Effector memory CD4-positive, alpha-beta T cell (primary cell): ENCODE results near the gene CASP9.
"Not testable (repeated sequence)": the region's sequence is repeated elsewhere in the genome, so short reads cannot be mapped to it uniquely, and the experiment has no call there.

Experiments used
- DNase-seq, 3 donors: peaks; one replicate each; pipeline ENCODE4 v3.0.0-alpha.2; 2020
- H3K27ac ChIP-seq: 2 replicates; pipeline ENCODE4 v1.7.0; 2013; ENCODE audit warnings: mild to moderate bottlenecking, low read length, moderate library complexity; ENCODE audit not compliant: insufficient read depth, poor library complexity, severe bottlenecking
- H3K27me3 ChIP-seq: replicated peaks from 2 replicates; pipeline ENCODE4 v1.7.0; 2013; ENCODE audit warnings: mild to moderate bottlenecking, low read length; ENCODE audit not compliant: insufficient read depth, control insufficient read depth, poor library complexity, severe bottlenecking
- H3K36me3 ChIP-seq: 2 replicates; pipeline ENCODE4 v1.7.0; 2013; ENCODE audit warnings: mild to moderate bottlenecking, low read length, moderate library complexity; ENCODE audit not compliant: control insufficient read depth, insufficient read depth
- H3K4me1 ChIP-seq: 2 replicates; pipeline ENCODE4 v1.7.0; 2013; ENCODE audit warnings: low read length, mild to moderate bottlenecking; ENCODE audit not compliant: control insufficient read depth, insufficient read depth, poor library complexity, severe bottlenecking
- H3K4me3 ChIP-seq: 2 replicates; pipeline ENCODE4 v1.7.0; 2013; ENCODE audit warnings: low read length, low read depth, mild to moderate bottlenecking; ENCODE audit not compliant: insufficient read depth, poor library complexity, severe bottlenecking
- H3K9me3 ChIP-seq: 2 replicates; pipeline ENCODE4 v1.7.0; 2013; ENCODE audit warnings: mild to moderate bottlenecking, low read length, moderate library complexity; ENCODE audit not compliant: control insufficient read depth

Gene CASP9

GRCh38 chr1:15501208-15502032 lies 22.6 kb downstream of the CASP9 start:
- H3K9me3 ChIP-seq, result no peaks in the 10 kb centered on the region
- DNase-seq, result peak in 2 of 3 donors; percentile 6 to 11
- peaks cover 9% of the 10 kb centered on the region for H3K36me3 ChIP-seq
- H3K4me1 ChIP-seq, result no peaks in the 10 kb centered on the region
- H3K4me3 ChIP-seq, result no peak overlapping the region
- no peaks in the 10 kb centered on the region for H3K27me3 ChIP-seq
- H3K27ac ChIP-seq, result no peak overlapping the region

GRCh38 chr1:15500184-15501178 lies 23.5 kb downstream of the CASP9 start:
- Histone ChIP-seq H3K27me3 (no peaks in the 10 kb centered on the region), H3K9me3 (no peaks in the 10 kb centered on the region), H3K36me3 (peaks cover 4% of the 10 kb centered on the region), H3K27ac (no peak overlapping the region), H3K4me1 (no peaks in the 10 kb centered on the region), H3K4me3 (no peak overlapping the region)
- DNase-seq, result no peak

GRCh38 chr1:15493869-15494390 lies 30.1 kb downstream of the CASP9 start:
- no peak overlapping the region for H3K4me3 ChIP-seq
- H3K4me1 ChIP-seq, result no peaks in the 10 kb centered on the region
- H3K36me3 ChIP-seq, result peaks cover 9% of the 10 kb centered on the region
- H3K9me3 ChIP-seq, result no peaks in the 10 kb centered on the region
- no peak overlapping the region for H3K27ac ChIP-seq
- no peaks in the 10 kb centered on the region for H3K27me3 ChIP-seq
- DNase-seq, result no peak

- Histone ChIP-seq H3K9me3 (no peaks in the 10 kb centered on the region), H3K4me3 (no peak overlapping the region)
- DNase-seq, result no peak
Measured at GRCh38 chr1:15492596-15492995, 31.4 kb downstream of the CASP9 start.

GRCh38 chr1:15491010-15491409 lies 33.0 kb downstream of the CASP9 start:
- DNase-seq, H3K4me3 ChIP-seq, H3K9me3 ChIP-seq, H3K27me3 ChIP-seq, H3K36me3 ChIP-seq, H3K27ac ChIP-seq, H3K4me1 ChIP-seq: not testable (repeated sequence)

More at GRCh38 chr1:15492596-15492995, 31.4 kb downstream of the CASP9 start:
- no peak overlapping the region for H3K27ac ChIP-seq
- no peaks in the 10 kb centered on the region for H3K4me1 ChIP-seq
- H3K27me3 ChIP-seq, result no peaks in the 10 kb centered on the region
- H3K36me3 ChIP-seq, result peaks cover 9% of the 10 kb centered on the region

- Histone ChIP-seq H3K4me3 (no peak overlapping the region), H3K4me1 (no peaks in the 10 kb centered on the region), H3K36me3 (peaks cover 3% of the 10 kb centered on the region), H3K27me3 (no peaks in the 10 kb centered on the region), H3K9me3 (no peaks in the 10 kb centered on the region), H3K27ac (no peak overlapping the region)
- DNase-seq, result no peak
Measured at GRCh38 chr1:15489052-15489736, 34.8 kb downstream of the CASP9 start.

- no peak for DNase-seq
- no peaks in the 10 kb centered on the region for H3K4me1 ChIP-seq
- H3K36me3 ChIP-seq, result peaks cover 3% of the 10 kb centered on the region
- no peak overlapping the region for H3K27ac ChIP-seq
- H3K27me3 ChIP-seq, result no peaks in the 10 kb centered on the region
- H3K9me3 ChIP-seq, result no peaks in the 10 kb centered on the region
- no peak overlapping the region for H3K4me3 ChIP-seq
Measured at GRCh38 chr1:15488371-15488770, 35.6 kb downstream of the CASP9 start.

GRCh38 chr1:15486844-15487610 lies 37.0 kb downstream of the CASP9 start:
- H3K27ac ChIP-seq, H3K9me3 ChIP-seq, H3K4me1 ChIP-seq, H3K27me3 ChIP-seq, H3K4me3 ChIP-seq, DNase-seq, H3K36me3 ChIP-seq: not testable (repeated sequence)

GRCh38 chr1:15485636-15486035 lies 38.4 kb downstream of the CASP9 start:
- H3K4me1 ChIP-seq, result no peaks in the 10 kb centered on the region
- H3K4me3 ChIP-seq, result no peak overlapping the region
- no peaks in the 10 kb centered on the region for H3K9me3 ChIP-seq
- no peak for DNase-seq
- H3K27ac ChIP-seq, result no peak overlapping the region
- no peaks in the 10 kb centered on the region for H3K36me3 ChIP-seq
- H3K27me3 ChIP-seq, result no peaks in the 10 kb centered on the region
